H9 (cell line): ENCODE measurements around the gene ZNF488. TPM values are rescaled to one million over a fixed set of nuclear protein-coding genes. Genes with fewer than 3 reads are reported as not detected.

Experiments used
- DNase-seq: peaks from one replicate; pipeline ENCODE4 v3.0.0-alpha.2; 2017
- H2AFZ ChIP-seq: one replicate; pipeline ENCODE4 v1.6.1; 2013; ENCODE audit warnings: mild to moderate bottlenecking, low read length, control low read depth, moderate library complexity
- H2AK5ac ChIP-seq: 2 replicates; pipeline ENCODE4 v1.6.1; 2013; ENCODE audit warnings: low read length, control low read depth, mixed read lengths; ENCODE audit not compliant: insufficient read length
- H2BK120ac ChIP-seq: one replicate; pipeline ENCODE4 v1.6.1; 2013; ENCODE audit warnings: low read depth, mild to moderate bottlenecking, low read length, control low read depth, inconsistent platforms; ENCODE audit not compliant: poor library complexity, severe bottlenecking
- H2BK12ac ChIP-seq: 2 replicates; pipeline ENCODE4 v1.6.1; 2013; ENCODE audit warnings: low read length, control low read depth, mixed read lengths, low read depth; ENCODE audit not compliant: insufficient read length
- H2BK15ac ChIP-seq: 2 replicates; pipeline ENCODE4 v1.6.1; 2013; ENCODE audit warnings: low read depth, low read length, control low read depth
- H2BK20ac ChIP-seq: one replicate; pipeline ENCODE4 v1.6.1; 2013; ENCODE audit warnings: low read depth, mild to moderate bottlenecking, low read length, control low read depth, inconsistent platforms; ENCODE audit not compliant: poor library complexity, severe bottlenecking
- H2BK5ac ChIP-seq: 2 replicates; pipeline ENCODE4 v1.6.1; 2013; ENCODE audit warnings: low read length, control low read depth, mixed read lengths; ENCODE audit not compliant: insufficient read length
- H3K14ac ChIP-seq: 2 replicates; pipeline ENCODE4 v1.6.1; 2013; ENCODE audit warnings: low read length, control low read depth; ENCODE audit not compliant: insufficient read depth
- H3K18ac ChIP-seq: 2 replicates; pipeline ENCODE4 v1.6.1; 2013; ENCODE audit warnings: low read depth, mild to moderate bottlenecking, mixed read lengths, low read length, control low read depth; ENCODE audit not compliant: insufficient read length
- H3K23ac ChIP-seq: 2 replicates; pipeline ENCODE4 v1.6.1; 2013; ENCODE audit warnings: low read length, control low read depth, mixed read lengths, low read depth; ENCODE audit not compliant: insufficient read length
- H3K23me2 ChIP-seq: 2 replicates; pipeline ENCODE4 v1.6.1; 2013; ENCODE audit warnings: low read depth, mild to moderate bottlenecking, mixed read lengths, low read length, control low read depth; ENCODE audit not compliant: insufficient read length, poor library complexity, severe bottlenecking
- H3K27ac ChIP-seq: 2 replicates; pipeline ENCODE4 v1.5.1; 2013; ENCODE audit warnings: low read length, control low read depth, mixed read lengths, low read depth; ENCODE audit not compliant: insufficient read length
- H3K27me3 ChIP-seq: 2 replicates; pipeline ENCODE4 v1.6.1; 2013; ENCODE audit warnings: low read length, control low read depth, inconsistent platforms; ENCODE audit not compliant: insufficient read depth
- H3K4ac ChIP-seq: 2 replicates; pipeline ENCODE4 v1.6.1; 2013; ENCODE audit warnings: low read depth, mild to moderate bottlenecking, control low read depth, inconsistent platforms, low read length, moderate library complexity
- H3K4me1 ChIP-seq: 2 replicates; pipeline ENCODE4 v1.6.1; 2013; ENCODE audit warnings: low read length, control low read depth, inconsistent platforms; ENCODE audit not compliant: insufficient read depth
- H3K4me2 ChIP-seq: 2 replicates; pipeline ENCODE4 v1.6.1; 2013; ENCODE audit warnings: low read length, control low read depth, mixed read lengths; ENCODE audit not compliant: insufficient read length, insufficient read depth
- H3K56ac ChIP-seq: 2 replicates; pipeline ENCODE4 v1.6.1; 2013; ENCODE audit warnings: low read depth, mild to moderate bottlenecking, mixed read lengths, low read length, control low read depth; ENCODE audit not compliant: insufficient read length
- H3K79me1 ChIP-seq: 2 replicates; pipeline ENCODE4 v1.6.1; 2013; ENCODE audit warnings: low read depth, mild to moderate bottlenecking, moderate library complexity, low read length, control low read depth, inconsistent platforms; ENCODE audit not compliant: insufficient read depth, poor library complexity, severe bottlenecking
- H3K79me2 ChIP-seq: 2 replicates; pipeline ENCODE4 v1.6.1; 2013; ENCODE audit warnings: low read length, control low read depth, inconsistent platforms; ENCODE audit not compliant: insufficient read depth
- H3K9ac ChIP-seq: 2 replicates; pipeline ENCODE4 v1.6.1; 2013; ENCODE audit warnings: low read length, control low read depth, mixed read lengths; ENCODE audit not compliant: insufficient read length; ENCODE audit errors: extremely low read depth
- H3K9me3 ChIP-seq: one replicate; pipeline ENCODE4 v1.6.1; 2013; ENCODE audit warnings: low read depth, low read length, inconsistent platforms; ENCODE audit not compliant: control insufficient read depth
- H3T11ph ChIP-seq: one replicate; pipeline ENCODE4 v1.6.1; 2013; ENCODE audit warnings: mild to moderate bottlenecking, low read length, control low read depth, inconsistent platforms
- H4K20me1 ChIP-seq: one replicate; pipeline ENCODE4 v1.6.1; 2013; ENCODE audit not compliant: control insufficient read depth, insufficient read length, insufficient read depth
- H4K5ac ChIP-seq: 2 replicates; pipeline ENCODE4 v1.6.1; 2013; ENCODE audit warnings: low read depth, mild to moderate bottlenecking, mixed read lengths, low read length, control low read depth; ENCODE audit not compliant: insufficient read length
- H4K8ac ChIP-seq: replicated peaks from 2 replicates; pipeline ENCODE4 v1.6.1; 2013; ENCODE audit warnings: low read length, control low read depth, mixed read lengths, low read depth; ENCODE audit not compliant: insufficient read length
- H4K91ac ChIP-seq: 2 replicates; pipeline ENCODE4 v1.6.1; 2013; ENCODE audit warnings: low read depth, mild to moderate bottlenecking, moderate library complexity, mixed read lengths, low read length, control low read depth; ENCODE audit not compliant: insufficient read length
- H3K27ac Mint-ChIP-seq, 3 experiments: 2 replicates in 2 of 3; 3 replicates in 1 of 3; pipeline ENCODE4 v1.8.0; 2020 to 2021; ENCODE audit warnings: mixed read lengths in 3 of 3, mild to moderate bottlenecking in 1 of 3, moderate library complexity in 1 of 3
- H3K27me3 Mint-ChIP-seq: 2 replicates; pipeline ENCODE4 v1.8.0; 2021; ENCODE audit warnings: low read depth, mild to moderate bottlenecking, moderate library complexity, mixed read lengths
- H3K36me3 Mint-ChIP-seq, 3 experiments: 2 replicates in 2 of 3; 3 replicates in 1 of 3; pipeline ENCODE4 v1.8.0; 2020 to 2021; ENCODE audit warnings: low read depth in 3 of 3, mixed read lengths in 3 of 3; ENCODE audit not compliant: insufficient read depth in 1 of 3
- H3K4me1 Mint-ChIP-seq, 2 experiments: 2 replicates each; pipeline ENCODE4 v1.8.0; 2020; ENCODE audit warnings: mixed read lengths in 2 of 2
- H3K4me3 Mint-ChIP-seq, 2 experiments: 2 replicates in 1 of 2; 3 replicates in 1 of 2; pipeline ENCODE4 v1.8.0; 2020 to 2021; ENCODE audit warnings: mild to moderate bottlenecking in 2 of 2, mixed read lengths in 2 of 2, moderate library complexity in 1 of 2
- H3K9me3 Mint-ChIP-seq, 2 experiments: 2 replicates in 1 of 2; 3 replicates in 1 of 2; pipeline ENCODE4 v1.8.0; 2020; ENCODE audit warnings: mild to moderate bottlenecking in 2 of 2, mixed read lengths in 2 of 2, moderate library complexity in 1 of 2
- WGBS: extraction: QIAGEN DNeasy Blood & Tissue Kit; methylation state at CpG from one replicate; pipeline ENCODE4 v1.1.7; 2013; ENCODE audit warnings: missing lambda C conversion rate, low lambda C conversion rate, mixed read lengths; ENCODE audit not compliant: insufficient read length; ENCODE audit errors: extremely low coverage; 5-methylcytosine and 5-hydroxymethylcytosine counted together
- total RNA-seq: library from RNA; stranded (reverse); gene quantifications from 2 replicates; pipeline ENCODE4 v1.2.1, GENCODE V29; 2021
- TF ChIP-seq, protein P1 (sequence below): fragments of 200-600 bp; sonication (generic); conservative IDR thresholded peaks from 3 replicates; pipeline ENCODE4 v1.8.0; 2021; ENCODE audit warnings: antibody characterized with exemption, mild to moderate bottlenecking

The ZNF488 gene
- total RNA-seq, 1 experiment from 2014 or later: 2.9 TPM

DNA sequence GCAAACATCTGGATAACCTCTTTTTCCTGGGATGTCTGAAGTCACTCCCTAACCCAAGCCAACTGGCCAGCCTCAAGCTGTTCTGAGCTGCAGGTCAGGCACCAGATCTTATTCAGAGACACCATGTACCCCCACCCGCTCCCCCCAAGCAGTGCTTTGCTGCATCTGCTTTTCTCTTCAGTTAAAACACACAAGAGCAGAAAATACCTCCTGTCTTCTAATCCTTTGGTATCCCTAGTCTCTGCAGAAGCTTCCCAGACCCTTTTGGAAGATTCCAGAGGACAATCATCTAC lies 3.0 kb downstream of the ZNF488 start:
- peak; percentile 2 for DNase-seq
- H3K4me2 ChIP-seq: no peak overlapping the region
- no peak overlapping the region for H3K14ac ChIP-seq
- no CpG with 5 or more reads among the region's 1 CpG for WGBS
- no peak overlapping the region for H3T11ph ChIP-seq
- Mint-ChIP-seq H3K36me3 (peaks cover 0 to 2% (median 0%) of the 10 kb centered on the region in 3 experiments; a peak in 2 of 7 replicates), H3K27me3 (peaks cover 38% of the 10 kb centered on the region), H3K4me1 (peaks cover 32 to 39% of the 10 kb centered on the region in 2 experiments), H3K9me3 (peaks cover 5 to 8% of the 10 kb centered on the region in 2 experiments; a peak in 2 of 5 replicates), H3K27ac (no peak overlapping the region), H3K4me3 (no peak overlapping the region)
- H2BK120ac ChIP-seq: no peak overlapping the region
- no peaks in the 10 kb centered on the region for H3K79me1 ChIP-seq
- H3K9ac ChIP-seq: no peak overlapping the region
- no peak overlapping the region for H2AFZ ChIP-seq
- no peaks in the 10 kb centered on the region for H4K20me1 ChIP-seq
- H4K5ac ChIP-seq: no peak overlapping the region
- H3K4me1 ChIP-seq: peaks cover 2% of the 10 kb centered on the region; the same call in 1 of the 2 replicates
- peaks cover 10% of the 10 kb centered on the region for H3K23me2 ChIP-seq
- H3K79me2 ChIP-seq: no peaks in the 10 kb centered on the region
- no peak overlapping the region for H2AK5ac ChIP-seq
- no peak overlapping the region for H2BK12ac ChIP-seq
- H3K27ac ChIP-seq: no peak overlapping the region
- no peak overlapping the region for H3K18ac ChIP-seq
- H2BK20ac ChIP-seq: no peak overlapping the region
- no peak overlapping the region for H3K56ac ChIP-seq
- H4K91ac ChIP-seq: no peak overlapping the region
- TF ChIP-seq, protein P1, sequence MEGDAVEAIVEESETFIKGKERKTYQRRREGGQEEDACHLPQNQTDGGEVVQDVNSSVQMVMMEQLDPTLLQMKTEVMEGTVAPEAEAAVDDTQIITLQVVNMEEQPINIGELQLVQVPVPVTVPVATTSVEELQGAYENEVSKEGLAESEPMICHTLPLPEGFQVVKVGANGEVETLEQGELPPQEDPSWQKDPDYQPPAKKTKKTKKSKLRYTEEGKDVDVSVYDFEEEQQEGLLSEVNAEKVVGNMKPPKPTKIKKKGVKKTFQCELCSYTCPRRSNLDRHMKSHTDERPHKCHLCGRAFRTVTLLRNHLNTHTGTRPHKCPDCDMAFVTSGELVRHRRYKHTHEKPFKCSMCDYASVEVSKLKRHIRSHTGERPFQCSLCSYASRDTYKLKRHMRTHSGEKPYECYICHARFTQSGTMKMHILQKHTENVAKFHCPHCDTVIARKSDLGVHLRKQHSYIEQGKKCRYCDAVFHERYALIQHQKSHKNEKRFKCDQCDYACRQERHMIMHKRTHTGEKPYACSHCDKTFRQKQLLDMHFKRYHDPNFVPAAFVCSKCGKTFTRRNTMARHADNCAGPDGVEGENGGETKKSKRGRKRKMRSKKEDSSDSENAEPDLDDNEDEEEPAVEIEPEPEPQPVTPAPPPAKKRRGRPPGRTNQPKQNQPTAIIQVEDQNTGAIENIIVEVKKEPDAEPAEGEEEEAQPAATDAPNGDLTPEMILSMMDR: no peak
- H3K4ac ChIP-seq: no peak overlapping the region
- no peak overlapping the region for H2BK15ac ChIP-seq
- no peak overlapping the region for H2BK5ac ChIP-seq
- no peak overlapping the region for H3K23ac ChIP-seq
- H4K8ac ChIP-seq: no peak overlapping the region
- H3K9me3 ChIP-seq: no peaks in the 10 kb centered on the region
- no peaks in the 10 kb centered on the region for H3K27me3 ChIP-seq
